NOMO-1 treated with dmso at 0.1 percent for 144 hours (cell line): ENCODE results near the gene MTHFD1L.

ENCODE experiments used
- DNase-seq: peaks from one replicate; lab custom pipeline; 2025; ENCODE audit not compliant: unreplicated experiment; lab: John Stamatoyannopoulos, UW

Gene MTHFD1L

GRCh38 chr6:151143806-151144205 is 278.3 kb downstream of the MTHFD1L start:
- DNase-seq: no peak

GRCh38 chr6:151147118-151147832 is 281.8 kb downstream of the MTHFD1L start:
- DNase-seq: no peak

- no peak for DNase-seq
Measured at GRCh38 chr6:151148111-151148510, 282.6 kb downstream of the MTHFD1L start.

GRCh38 chr6:151149793-151150192 is 284.3 kb downstream of the MTHFD1L start:
- no peak for DNase-seq
